HCT116 (cell line): ENCODE measurements around the gene GRIA2. TPM values are rescaled to one million over a fixed set of nuclear protein-coding genes. Genes with fewer than 3 reads are reported as not detected.

Experiments used
- ATAC-seq: fragments of 200-7000 bp; cut with Tn5 transposase; 2 replicates; pipeline ENCODE4 v1.9.1; 2020; ENCODE audit warnings: mild to moderate bottlenecking, moderate library complexity
- BruUV-seq: library from RNA; stranded (reverse); fragments of 400-500 nt; replicated peaks from 2 replicates; lab custom pipeline; 2021; lab: Mats Ljungman, UMichigan
- CTCF ChIA-PET: fragments of 300-600 bp; sonication (Branson Sonifier 250); formaldehyde crosslinking; loops from one replicate; lab custom pipeline; 2021; ENCODE audit warnings: antibody characterized with exemption; lab: Charles Lee
- POLR2A ChIA-PET: fragments of 300-600, 350-600 bp; sonication (Branson Sonifier 250); formaldehyde crosslinking; loops from one replicate; lab custom pipeline; 2021; ENCODE audit warnings: antibody characterized with exemption; lab: Charles Lee
- RAD21 ChIA-PET, 2 experiments: fragments of 300-600 bp; sonication (Branson Sonifier 250); formaldehyde crosslinking; loops; one replicate each; lab custom pipeline; 2023; ENCODE audit warnings: low total read pairs in 2 of 2; ENCODE audit not compliant: uncharacterized antibody in 2 of 2, unreplicated experiment in 2 of 2, low non-redundant PET in 1 of 2; lab: Charles Lee
- DNase-seq: peaks from one replicate; pipeline ENCODE4 v3.0.0-alpha.2; 2010; ENCODE audit warnings: low read depth, low spot score
- H2AFZ ChIP-seq: fragments of 200-600 bp; shearing (Covaris generic), sonication (generic); 2 replicates; pipeline ENCODE4 v1.6.1; 2017; ENCODE audit warnings: low read depth, mixed run types, mixed read lengths, antibody characterized with exemption, low read length; ENCODE audit not compliant: poor library complexity, severe bottlenecking
- H3K27ac ChIP-seq: 2 replicates; pipeline ENCODE4 v1.5.1; 2012; ENCODE audit warnings: low read depth, low read length
- H3K27me3 ChIP-seq: fragments of 200-600 bp; sonication (generic); 2 replicates; pipeline ENCODE4 v1.6.1; 2016; ENCODE audit warnings: mixed run types, low read length, mixed read lengths; ENCODE audit not compliant: insufficient read depth
- H3K36me3 ChIP-seq, 2 experiments: fragments of 200-500 bp in 1 of 2; fragments of 200-600 bp in 1 of 2; sonication (Bioruptor generic) in 1 of 2; sonication (generic) in 1 of 2; 2 replicates each; pipeline versions ENCODE4 v1.5.1 to v1.6.1; 2014 to 2016; ENCODE audit warnings: low read length in 2 of 2, inconsistent platforms in 1 of 2, mixed read lengths in 1 of 2, mixed run types in 1 of 2; ENCODE audit not compliant: insufficient read depth in 2 of 2, control insufficient read depth in 1 of 2
- H3K4me1 ChIP-seq, 2 experiments: fragments of 200-600 bp in 1 of 2; sonication (generic) in 1 of 2; 2 replicates each; pipeline versions ENCODE4 v1.5.1 to v1.6.1; 2012 to 2017; ENCODE audit warnings: low read length in 2 of 2, inconsistent platforms in 1 of 2, mild to moderate bottlenecking in 1 of 2, mixed read lengths in 1 of 2, mixed run types in 1 of 2, moderate library complexity in 1 of 2; ENCODE audit not compliant: insufficient read depth in 2 of 2, control insufficient read depth in 1 of 2
- H3K4me2 ChIP-seq: fragments of 200-600 bp; sonication (generic); 2 replicates; pipeline ENCODE4 v1.6.1; 2017; ENCODE audit warnings: mixed run types, low read length, mixed read lengths
- H3K4me3 ChIP-seq, 2 experiments: fragments of 200-600 bp in 1 of 2; sonication (generic) in 1 of 2; replicated peaks in 1 of 2; 2 replicates each; pipeline ENCODE4 v1.5.1; 2011 to 2016; ENCODE audit warnings: low read length in 2 of 2, control low read depth in 1 of 2, low read depth in 1 of 2, mild to moderate bottlenecking in 1 of 2, mixed read lengths in 1 of 2, mixed run types in 1 of 2
- H3K79me2 ChIP-seq: fragments of 200-600 bp; sonication (generic); 2 replicates; pipeline ENCODE4 v1.6.1; 2017; ENCODE audit warnings: mild to moderate bottlenecking, mixed run types, low read length, moderate library complexity, mixed read lengths; ENCODE audit not compliant: insufficient read depth
- H3K9ac ChIP-seq: fragments of 200-600 bp; sonication (generic); 2 replicates; pipeline ENCODE4 v1.6.1; 2016; ENCODE audit warnings: low read length, mixed read lengths
- H3K9me2 ChIP-seq: fragments of 200-600 bp; sonication (generic), shearing (Covaris generic); 2 replicates; pipeline ENCODE4 v1.6.1; 2017; ENCODE audit warnings: mixed run types, mild to moderate bottlenecking, moderate library complexity; ENCODE audit not compliant: insufficient read depth
- H3K9me3 ChIP-seq, 2 experiments: fragments of 200-500 bp in 1 of 2; fragments of 200-600 bp in 1 of 2; sonication (Bioruptor generic) in 1 of 2; sonication (generic) in 1 of 2; 2 replicates each; pipeline ENCODE4 v1.6.1; 2014 to 2017; ENCODE audit warnings: low read length in 2 of 2, mixed read lengths in 2 of 2, inconsistent platforms in 1 of 2, low read depth in 1 of 2, mild to moderate bottlenecking in 1 of 2, mixed run types in 1 of 2, moderate library complexity in 1 of 2; ENCODE audit not compliant: control insufficient read depth in 1 of 2, insufficient read depth in 1 of 2
- H4K20me1 ChIP-seq: fragments of 200-600 bp; sonication (generic), shearing (Covaris generic); 2 replicates; pipeline ENCODE4 v1.6.1; 2017; ENCODE audit warnings: mixed run types, mild to moderate bottlenecking, moderate library complexity; ENCODE audit not compliant: insufficient read depth
- CEBPB ChIP-seq: IDR thresholded peaks from 2 replicates; pipeline ENCODE4 v1.6.1; 2012; ENCODE audit warnings: low read depth
- EGR1 ChIP-seq: IDR thresholded peaks from 2 replicates; pipeline ENCODE4 v1.6.1; 2012; ENCODE audit warnings: low read depth
- ELF1 ChIP-seq: IDR thresholded peaks from 2 replicates; pipeline ENCODE4 v1.6.1; 2012; ENCODE audit warnings: low read depth, borderline replicate concordance
- EZH2phosphoT487 ChIP-seq: fragments of 200-600 bp; IDR thresholded peaks from 2 replicates; pipeline ENCODE4 v1.6.1; 2018; ENCODE audit warnings: antibody characterized with exemption, borderline replicate concordance
- FOSL1 ChIP-seq: IDR thresholded peaks from 2 replicates; pipeline ENCODE4 v1.6.1; 2012; ENCODE audit warnings: low read depth
- JUND ChIP-seq: IDR thresholded peaks from 2 replicates; pipeline ENCODE4 v1.6.1; 2012
- POLR2A ChIP-seq: IDR thresholded peaks from 2 replicates; pipeline ENCODE4 v1.7.0; 2011; ENCODE audit warnings: borderline replicate concordance; ENCODE audit not compliant: insufficient read depth, insufficient read length; ENCODE audit errors: extremely low read depth
- POLR2AphosphoS5 ChIP-seq: IDR thresholded peaks from 2 replicates; pipeline ENCODE4 v1.6.1; 2011; ENCODE audit warnings: mild to moderate bottlenecking, low read depth, low read length, moderate library complexity
- RAD21 ChIP-seq: IDR thresholded peaks from 2 replicates; pipeline ENCODE4 v1.6.1; 2012; ENCODE audit warnings: low read depth, mild to moderate bottlenecking
- REST ChIP-seq: IDR thresholded peaks from 2 replicates; pipeline ENCODE4 v1.6.1; 2012; ENCODE audit warnings: low read depth
- SIN3A ChIP-seq: IDR thresholded peaks from 2 replicates; pipeline ENCODE4 v1.6.1; 2012; ENCODE audit warnings: low read depth
- YY1 ChIP-seq: IDR thresholded peaks from 2 replicates; pipeline ENCODE4 v1.6.1; 2011; ENCODE audit warnings: low read length, low read depth, moderate library complexity, mild to moderate bottlenecking; ENCODE audit not compliant: insufficient replicate concordance; ENCODE audit errors: extremely low read depth
- ZBTB33 ChIP-seq: IDR thresholded peaks from 2 replicates; pipeline ENCODE4 v1.6.1; 2011; ENCODE audit warnings: mild to moderate bottlenecking, low read length, moderate library complexity; ENCODE audit not compliant: insufficient replicate concordance; ENCODE audit errors: extremely low read depth
- ZFX ChIP-seq: fragments of 450-650 bp; IDR thresholded peaks from 2 replicates; pipeline ENCODE4 v1.6.1; 2017
- ZNF274 ChIP-seq: fragments of 200-500 bp; sonication (Bioruptor generic); IDR thresholded peaks from 2 replicates; pipeline ENCODE4 v1.6.1; 2014; ENCODE audit warnings: mild to moderate bottlenecking, low read depth, low read length, inconsistent platforms
- intact Hi-C: fragments of 100-400 bp; cut with micrococcal nuclease; formaldehyde crosslinking; loops from 2 replicates; pipeline ENCODE4 v1.10.0; 2022
- total RNA-seq: library from RNA; stranded (reverse); gene quantifications from one replicate; pipeline ENCODE4 v1.2.1, GENCODE V29; 2021; ENCODE audit not compliant: unreplicated experiment
- TF ChIP-seq, protein P1 (sequence below): IDR thresholded peaks from 2 replicates; pipeline ENCODE4 v1.6.1; 2012

GRIA2 gene
- total RNA-seq, 1 experiment from 2014 or later = not detected

- ATAC-seq = no peak
- no peak for DNase-seq
- ChIA-PET POLR2A (no interaction called here), CTCF (no interaction called here), RAD21 (no interaction called here)
- Histone ChIP-seq H3K9me2 (no peaks in the 10 kb centered on the region), H3K4me1 (no peaks in the 10 kb centered on the region), H3K9me3 (no peaks in the 10 kb centered on the region), H2AFZ (no peak overlapping the region), H3K36me3 (no peaks in the 10 kb centered on the region), H3K4me2 (no peak overlapping the region), H3K27me3 (no peaks in the 10 kb centered on the region), H3K4me3 (no peak overlapping the region), H4K20me1 (no peaks in the 10 kb centered on the region), H3K9ac (no peak overlapping the region), H3K27ac (no peak overlapping the region), H3K79me2 (no peaks in the 10 kb centered on the region)
- intact Hi-C loops = no loop called here
- TF ChIP-seq POLR2AphosphoS5 (no peak), EZH2phosphoT487 (no peak), SIN3A (no peak), RAD21 (no peak), POLR2A (no peak), ZFX (no peak), EGR1 (no peak), ELF1 (no peak), CEBPB (no peak), JUND (no peak)
- TF ChIP-seq, protein P1, sequence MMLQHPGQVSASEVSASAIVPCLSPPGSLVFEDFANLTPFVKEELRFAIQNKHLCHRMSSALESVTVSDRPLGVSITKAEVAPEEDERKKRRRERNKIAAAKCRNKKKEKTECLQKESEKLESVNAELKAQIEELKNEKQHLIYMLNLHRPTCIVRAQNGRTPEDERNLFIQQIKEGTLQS = no peak
- BruUV-seq = no TSS peak
These were observed 24.8 kb downstream of the GRIA2 start for GRCh38 chr4:157245351-157245750.

DNA sequence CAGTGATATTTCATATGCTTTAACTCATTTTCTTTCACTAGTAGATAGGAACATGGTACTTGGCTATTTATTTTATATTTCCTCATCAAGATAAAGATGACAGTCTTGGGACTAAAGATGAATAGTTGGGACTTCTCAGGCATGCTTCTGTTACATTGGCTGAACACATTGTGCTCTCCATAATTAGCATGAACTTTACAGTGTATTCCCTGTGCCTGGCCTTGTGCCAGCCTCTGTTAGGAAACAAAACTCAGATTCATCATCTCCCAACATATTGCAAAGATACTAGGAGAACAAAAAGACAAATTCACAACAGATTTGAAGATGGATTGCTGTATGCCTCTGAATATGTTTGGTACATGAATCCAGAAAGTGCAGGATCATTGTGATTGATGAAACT lies 26.4 kb downstream of the GRIA2 start:
- CTCF ChIA-PET = no interaction called here
- no TSS peak for BruUV-seq
- H3K9ac ChIP-seq = no peak overlapping the region

More for the DNA sequence above, 26.4 kb downstream of the GRIA2 start:
- Histone ChIP-seq H4K20me1 (no peaks in the 10 kb centered on the region), H3K9me3 (no peaks in the 10 kb centered on the region), H3K9me2 (no peaks in the 10 kb centered on the region), H3K79me2 (no peaks in the 10 kb centered on the region), H3K27me3 (no peaks in the 10 kb centered on the region), H3K36me3 (no peaks in the 10 kb centered on the region), H3K4me2 (no peak overlapping the region), H2AFZ (no peak overlapping the region), H3K27ac (no peak overlapping the region), H3K4me1 (no peaks in the 10 kb centered on the region), H3K4me3 (no peak overlapping the region)
- intact Hi-C loops = no loop called here
- DNase-seq (no peak), ATAC-seq (no peak)
- RAD21 ChIA-PET = no interaction called here
- TF ChIP-seq REST (no peak), CEBPB (no peak), ZNF274 (no peak), ZBTB33 (no peak), EGR1 (no peak), FOSL1 (no peak), YY1 (no peak)
- POLR2A ChIA-PET = no interaction called here
